ENCODE measurements around the gene ZBTB20. TPM values are rescaled to one million over a fixed set of nuclear protein-coding genes. Genes with fewer than 3 reads are reported as not detected.

Gene ZBTB20
- total and polyA plus RNA-seq, 2 donors (not counting 1 experiment from before 2014, with no cell fraction given): 4.0 to 22.5 TPM

- H3K79me2 ChIP-seq (ENCODE audit: control insufficient read depth, insufficient read depth, low read length): no peaks in the 10 kb centered on the region
- no peaks in the 10 kb centered on the region for H3K4me1 ChIP-seq (ENCODE audit: control insufficient read depth, extremely low read depth, insufficient read depth, low read length)
- peak overlapping the region; percentile 97 for H3K4me2 ChIP-seq (ENCODE audit: extremely low read depth, insufficient read depth, low read length)
- peak overlapping the region; percentile 33 for H3K9ac ChIP-seq (ENCODE audit: insufficient read depth, low read length)
- no peak for TF ChIP-seq CTCF (conservative IDR thresholded peaks at IDR 0.05 in 1 of 2, IDR thresholded peaks at IDR 0.05 in 1 of 2; ENCODE audit: low read depth in 1 of 2, low read length in 2 of 2)
- no peak for TF ChIP-seq EZH2 (IDR thresholded peaks at IDR 0.05; ENCODE audit: low read length, missing control alignments)
- peak overlapping the region; percentile 32 to 52 (median 39) for H3K4me3 ChIP-seq (replicated peaks in 1 of 4; ENCODE audit: control extremely low read depth in 1 of 4, insufficient read depth in 1 of 4, low read depth in 3 of 4, low read length in 4 of 4)
- H4K20me1 ChIP-seq (ENCODE audit: control insufficient read depth, extremely low read depth, insufficient read depth, low read length): no peaks in the 10 kb centered on the region
- peak overlapping the region; percentile 52 for H2AFZ ChIP-seq (ENCODE audit: low read length)
- no peaks in the 10 kb centered on the region for H3K9me3 ChIP-seq (ENCODE audit: control insufficient read depth, insufficient read depth, low read depth, low read length)
- H3K27ac ChIP-seq (ENCODE audit: insufficient read depth, low read length): peak overlapping the region; percentile 62
- peak; percentile 52 to 78 for DNase-seq (ENCODE audit: low read depth in 2 of 2)
- no peaks in the 10 kb centered on the region for H3K36me3 ChIP-seq (ENCODE audit: control insufficient read depth, insufficient read depth, low read length)
- no peaks in the 10 kb centered on the region for H3K27me3 ChIP-seq (ENCODE audit: control insufficient read depth, insufficient read depth, low read length)
Measured at GRCh38 chr3:114451561-114452018, 695.5 kb downstream of the ZBTB20 start.

- no peaks in the 10 kb centered on the region for H4K20me1 ChIP-seq (ENCODE audit: control insufficient read depth, extremely low read depth, insufficient read depth, low read length)
- no peak for TF ChIP-seq EZH2 (IDR thresholded peaks at IDR 0.05; ENCODE audit: low read length, missing control alignments)
- no peak for TF ChIP-seq CTCF (conservative IDR thresholded peaks at IDR 0.05 in 1 of 2, IDR thresholded peaks at IDR 0.05 in 1 of 2; ENCODE audit: low read depth in 1 of 2, low read length in 2 of 2)
- H3K4me2 ChIP-seq (ENCODE audit: extremely low read depth, insufficient read depth, low read length): peak overlapping the region; percentile 97
- H3K9me3 ChIP-seq (ENCODE audit: control insufficient read depth, insufficient read depth, low read depth, low read length): no peaks in the 10 kb centered on the region
- H3K27me3 ChIP-seq (ENCODE audit: control insufficient read depth, insufficient read depth, low read length): no peaks in the 10 kb centered on the region
- no peaks in the 10 kb centered on the region for H3K4me1 ChIP-seq (ENCODE audit: control insufficient read depth, extremely low read depth, insufficient read depth, low read length)
- no peaks in the 10 kb centered on the region for H3K79me2 ChIP-seq (ENCODE audit: control insufficient read depth, insufficient read depth, low read length)
- peak overlapping the region; percentile 62 for H3K27ac ChIP-seq (ENCODE audit: insufficient read depth, low read length)
- no peak overlapping the region for H2AFZ ChIP-seq (ENCODE audit: low read length)
- peak overlapping the region; percentile 32 to 52 (median 39) for H3K4me3 ChIP-seq (replicated peaks in 1 of 4; ENCODE audit: control extremely low read depth in 1 of 4, insufficient read depth in 1 of 4, low read depth in 3 of 4, low read length in 4 of 4)
- no peak overlapping the region for H3K9ac ChIP-seq (ENCODE audit: insufficient read depth, low read length)
- DNase-seq (ENCODE audit: low read depth in 2 of 2): peak; percentile 11 to 34
- no peaks in the 10 kb centered on the region for H3K36me3 ChIP-seq (ENCODE audit: control insufficient read depth, insufficient read depth, low read length)
Measured at GRCh38 chr3:114451051-114451451, 696.0 kb downstream of the ZBTB20 start.

GRCh38 chr3:114450008-114450596 is 697.0 kb downstream of the ZBTB20 start:
- Histone ChIP-seq H3K4me1 (ENCODE audit: control insufficient read depth, extremely low read depth, insufficient read depth, low read length) (no peaks in the 10 kb centered on the region), H3K9ac (ENCODE audit: insufficient read depth, low read length) (no peak overlapping the region), H3K27me3 (ENCODE audit: control insufficient read depth, insufficient read depth, low read length) (no peaks in the 10 kb centered on the region), H3K4me2 (ENCODE audit: extremely low read depth, insufficient read depth, low read length) (peak overlapping the region; percentile 8), H4K20me1 (ENCODE audit: control insufficient read depth, extremely low read depth, insufficient read depth, low read length) (no peaks in the 10 kb centered on the region), H3K27ac (ENCODE audit: insufficient read depth, low read length) (no peak overlapping the region), H2AFZ (ENCODE audit: low read length) (no peak overlapping the region), H3K9me3 (ENCODE audit: control insufficient read depth, insufficient read depth, low read depth, low read length) (no peaks in the 10 kb centered on the region), H3K4me3 (replicated peaks in 1 of 4; ENCODE audit: control extremely low read depth in 1 of 4, insufficient read depth in 1 of 4, low read depth in 3 of 4, low read length in 4 of 4) (peak overlapping the region in 1 of 4 experiments; percentile 6), H3K36me3 (ENCODE audit: control insufficient read depth, insufficient read depth, low read length) (no peaks in the 10 kb centered on the region), H3K79me2 (ENCODE audit: control insufficient read depth, insufficient read depth, low read length) (no peaks in the 10 kb centered on the region)
- TF ChIP-seq CTCF (conservative IDR thresholded peaks at IDR 0.05 in 1 of 2, IDR thresholded peaks at IDR 0.05 in 1 of 2; ENCODE audit: low read depth in 1 of 2, low read length in 2 of 2): no peak
- no peak for TF ChIP-seq EZH2 (IDR thresholded peaks at IDR 0.05; ENCODE audit: low read length, missing control alignments)
- DNase-seq (ENCODE audit: low read depth in 2 of 2): no peak
